Measurements from ENCODE around the gene INF2.

The INF2 gene

DNA sequence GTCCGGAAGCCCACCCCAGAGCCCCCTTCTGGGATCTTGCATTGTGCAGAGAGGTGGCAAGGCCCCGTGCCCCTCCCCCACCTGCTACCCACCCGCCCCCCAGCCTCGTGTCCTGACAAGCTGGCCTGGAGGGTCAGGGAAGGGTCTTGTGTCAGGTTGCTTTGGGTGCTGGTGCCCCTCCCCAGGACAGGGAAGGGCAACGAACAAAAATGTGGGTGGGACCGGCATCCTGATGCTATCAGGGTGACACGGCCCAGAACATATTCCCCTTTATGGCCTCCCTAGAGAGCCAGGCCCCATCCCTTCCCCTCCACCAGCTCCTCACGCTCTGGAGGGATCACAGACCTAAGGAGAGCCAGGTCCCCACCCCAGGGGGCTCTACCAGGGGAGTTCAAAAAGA is 46.1 kb upstream of the INF2 start:
- H3K36me3 ChIP-seq = no peaks in the 10 kb centered on the region
- peaks cover 2% of the 10 kb centered on the region for H3K4me1 ChIP-seq
- H3K9me3 ChIP-seq = no peaks in the 10 kb centered on the region; the same call in 1 of the 2 replicates
- no peak overlapping the region for H3K4me3 ChIP-seq (ENCODE audit: low read depth, low read length)
- no peaks in the 10 kb centered on the region for H3K27me3 ChIP-seq
- TF ChIP-seq, protein P1, sequence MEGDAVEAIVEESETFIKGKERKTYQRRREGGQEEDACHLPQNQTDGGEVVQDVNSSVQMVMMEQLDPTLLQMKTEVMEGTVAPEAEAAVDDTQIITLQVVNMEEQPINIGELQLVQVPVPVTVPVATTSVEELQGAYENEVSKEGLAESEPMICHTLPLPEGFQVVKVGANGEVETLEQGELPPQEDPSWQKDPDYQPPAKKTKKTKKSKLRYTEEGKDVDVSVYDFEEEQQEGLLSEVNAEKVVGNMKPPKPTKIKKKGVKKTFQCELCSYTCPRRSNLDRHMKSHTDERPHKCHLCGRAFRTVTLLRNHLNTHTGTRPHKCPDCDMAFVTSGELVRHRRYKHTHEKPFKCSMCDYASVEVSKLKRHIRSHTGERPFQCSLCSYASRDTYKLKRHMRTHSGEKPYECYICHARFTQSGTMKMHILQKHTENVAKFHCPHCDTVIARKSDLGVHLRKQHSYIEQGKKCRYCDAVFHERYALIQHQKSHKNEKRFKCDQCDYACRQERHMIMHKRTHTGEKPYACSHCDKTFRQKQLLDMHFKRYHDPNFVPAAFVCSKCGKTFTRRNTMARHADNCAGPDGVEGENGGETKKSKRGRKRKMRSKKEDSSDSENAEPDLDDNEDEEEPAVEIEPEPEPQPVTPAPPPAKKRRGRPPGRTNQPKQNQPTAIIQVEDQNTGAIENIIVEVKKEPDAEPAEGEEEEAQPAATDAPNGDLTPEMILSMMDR (IDR thresholded peaks at IDR 0.05; ENCODE audit: low read depth, low read length) = no peak
- no peak for DNase-seq

DNA sequence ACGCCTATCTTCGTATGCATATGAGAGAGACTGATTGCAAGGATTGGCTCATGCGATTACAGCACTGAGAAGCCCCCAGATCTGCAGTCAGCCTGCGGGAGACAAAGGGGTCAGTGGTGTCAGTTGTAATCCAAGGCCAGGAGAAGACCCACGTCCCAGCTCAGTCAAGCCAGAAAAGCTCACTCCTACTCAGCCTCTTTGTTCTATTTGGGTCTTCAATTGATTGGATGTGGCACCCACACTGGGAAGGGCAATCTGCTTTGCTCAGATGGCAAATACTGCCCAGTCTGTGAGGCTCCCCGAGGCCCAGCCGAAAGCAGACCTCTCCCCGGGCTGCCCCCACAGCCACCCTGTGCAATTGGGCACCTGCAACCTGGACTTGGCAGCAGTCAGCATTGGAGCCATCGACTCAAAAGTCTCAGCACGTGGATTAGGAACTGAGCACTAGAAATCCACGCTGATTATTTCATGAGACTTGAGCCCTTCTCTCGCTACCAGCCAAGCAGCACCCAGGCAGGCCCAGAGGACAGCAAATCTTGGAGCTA is 45.3 kb upstream of the INF2 start:
- no peaks in the 10 kb centered on the region; the same call in 1 of the 2 replicates for H3K9me3 ChIP-seq
- no peaks in the 10 kb centered on the region for H3K4me1 ChIP-seq

DNA sequence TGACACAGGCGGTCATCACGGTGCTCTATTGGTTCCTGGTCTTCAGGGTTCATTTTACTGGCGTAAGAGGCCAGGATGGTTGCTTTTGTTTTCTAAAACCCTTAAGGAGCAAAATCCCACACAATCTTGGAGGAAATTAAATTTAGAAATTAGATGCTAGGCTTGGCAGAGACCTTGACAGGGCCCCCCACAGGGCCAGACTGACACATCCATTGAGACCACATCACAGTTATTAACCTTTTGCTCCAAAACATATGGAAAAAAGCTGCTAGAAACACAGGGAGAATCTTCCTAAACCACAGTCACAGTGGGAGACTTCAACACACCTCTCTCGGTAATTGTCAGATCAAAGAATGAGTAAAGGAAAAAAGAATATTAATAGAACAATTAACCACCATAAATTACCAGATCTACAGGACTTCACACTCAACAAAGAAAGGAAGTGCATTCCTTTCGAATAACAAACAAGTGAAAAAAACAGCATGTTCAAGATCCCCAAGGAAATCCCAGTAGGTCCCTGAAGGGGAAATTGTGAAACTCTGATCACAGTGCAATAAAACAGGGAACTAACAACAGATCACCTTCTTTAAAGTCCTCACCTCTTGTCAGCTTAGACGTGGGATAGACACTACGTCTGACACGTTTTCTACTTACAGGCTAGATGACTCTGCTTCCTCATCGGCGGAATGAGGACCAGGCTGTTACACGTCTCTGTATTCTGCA is 44.6 kb upstream of the INF2 start:
- no peaks in the 10 kb centered on the region for H3K27me3 ChIP-seq
- TF ChIP-seq, protein P1 (IDR thresholded peaks at IDR 0.05; ENCODE audit: low read depth, low read length) = no peak
- H3K4me3 ChIP-seq (ENCODE audit: low read depth, low read length) = no peak overlapping the region
- no peaks in the 10 kb centered on the region; the same call in 1 of the 2 replicates for H3K9me3 ChIP-seq
- no peaks in the 10 kb centered on the region for H3K4me1 ChIP-seq
- DNase-seq = no peak
- H3K36me3 ChIP-seq = no peaks in the 10 kb centered on the region

More for the DNA sequence above, 45.3 kb upstream of the INF2 start:
- TF ChIP-seq, protein P1 (IDR thresholded peaks at IDR 0.05; ENCODE audit: low read depth, low read length) = no peak
- no peaks in the 10 kb centered on the region for H3K36me3 ChIP-seq
- H3K27me3 ChIP-seq = no peaks in the 10 kb centered on the region
- H3K4me3 ChIP-seq (ENCODE audit: low read depth, low read length) = no peak overlapping the region
- no peak for DNase-seq

DNA sequence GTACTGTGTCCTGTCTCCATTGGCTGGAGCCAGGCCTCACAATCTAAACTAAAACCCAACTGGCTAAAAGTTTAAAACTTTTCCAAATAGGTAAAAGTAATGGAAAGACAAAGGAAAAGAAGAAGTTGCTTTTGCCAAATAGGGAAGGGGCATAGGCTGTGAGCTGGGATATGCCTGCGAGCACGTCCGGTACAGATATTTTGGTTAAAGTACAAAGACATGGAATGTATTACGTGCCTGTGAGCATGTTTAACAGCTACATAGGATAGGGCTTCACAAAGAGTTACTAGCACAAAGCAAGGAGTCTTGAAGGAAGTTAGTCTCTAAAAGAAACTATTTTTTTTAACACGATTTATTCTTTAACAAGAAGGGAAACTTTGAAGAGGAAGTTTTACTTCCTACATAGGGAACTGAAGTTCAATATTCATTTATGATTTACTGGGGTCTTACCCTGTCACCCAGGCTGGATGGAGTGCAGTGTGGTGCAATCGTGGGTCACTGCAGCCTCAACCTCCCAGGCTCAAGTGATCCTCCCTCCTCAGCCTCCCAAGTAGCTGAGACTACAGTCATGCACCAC is 41.9 kb upstream of the INF2 start:
- TF ChIP-seq, protein P1 (IDR thresholded peaks at IDR 0.05; ENCODE audit: low read depth, low read length) = no peak
- Histone ChIP-seq H3K36me3 (no peaks in the 10 kb centered on the region), H3K9me3 (no peaks in the 10 kb centered on the region; the same call in 1 of the 2 replicates), H3K4me1 (no peaks in the 10 kb centered on the region), H3K4me3 (ENCODE audit: low read depth, low read length) (no peak overlapping the region), H3K27me3 (no peaks in the 10 kb centered on the region)
- no peak for DNase-seq

DNA sequence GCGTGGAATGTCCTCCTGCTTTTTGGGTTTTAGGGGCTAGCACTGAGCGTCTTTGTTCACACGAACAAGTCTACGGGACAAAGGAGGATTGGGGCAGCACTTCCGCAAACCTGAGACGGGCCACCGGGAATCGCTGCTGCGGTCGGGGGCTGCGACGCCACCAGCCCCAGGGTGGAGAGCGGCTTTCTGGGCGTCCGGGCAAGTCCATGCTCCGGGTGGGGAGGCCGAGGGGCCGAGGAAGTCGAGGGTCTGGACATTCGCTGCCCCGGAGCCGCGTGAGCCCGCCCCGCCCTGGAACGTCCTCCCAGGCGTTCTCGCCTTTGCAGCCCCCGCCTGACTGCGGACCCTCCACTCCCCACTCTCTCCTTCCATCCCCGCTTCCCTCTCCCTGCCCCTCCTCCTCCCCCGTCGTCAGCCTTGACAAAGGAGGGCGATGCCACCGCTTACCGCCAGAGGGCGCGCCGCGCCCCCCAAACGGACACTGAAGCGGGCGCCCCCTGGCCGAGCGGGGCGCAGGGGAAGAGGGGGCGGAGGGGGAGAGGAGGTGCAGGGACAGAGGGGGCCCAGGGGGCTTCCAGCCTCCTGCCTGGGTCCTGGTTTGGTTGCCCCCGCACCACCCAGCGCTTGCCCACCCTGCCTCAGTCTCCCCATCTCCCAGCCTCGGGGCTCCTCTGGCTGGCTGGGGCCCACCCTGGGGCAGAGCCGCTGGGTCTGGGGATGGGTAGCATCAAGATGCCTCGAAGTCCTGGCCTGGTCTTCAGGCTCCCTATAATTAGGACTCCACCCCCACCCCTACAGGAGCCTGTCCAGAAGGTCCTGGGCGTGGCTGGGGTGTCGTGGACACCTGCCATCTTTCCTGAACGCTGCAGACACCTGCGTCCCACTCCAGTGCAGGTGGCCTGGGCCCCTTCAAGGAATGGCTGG is 39.1 kb upstream of the INF2 start:
- peak overlapping the region; percentile 59 for H3K4me3 ChIP-seq (ENCODE audit: low read depth, low read length)
- no peaks in the 10 kb centered on the region for H3K27me3 ChIP-seq
- no peaks in the 10 kb centered on the region for H3K36me3 ChIP-seq
- TF ChIP-seq, protein P1 (IDR thresholded peaks at IDR 0.05; ENCODE audit: low read depth, low read length) = peak; percentile 94
- peak; percentile 79 for DNase-seq
- no peaks in the 10 kb centered on the region for H3K4me1 ChIP-seq
- H3K9me3 ChIP-seq = no peaks in the 10 kb centered on the region; the same call in 1 of the 2 replicates

Measured in BE2C (cell line).